ENCODE results near the gene POP4. TPM values are rescaled to one million over a fixed set of nuclear protein-coding genes. Genes with fewer than 3 reads are reported as not detected.

The POP4 gene
- total and polyA plus RNA-seq, 2 of the 4 experiments (the other 2 are of a cell fraction): 65.1 to 87.2 TPM

- no peak overlapping the region for H2AK5ac ChIP-seq (ENCODE audit: low read depth, low read length)
- no peaks in the 10 kb centered on the region for H3K36me3 ChIP-seq (ENCODE audit: control insufficient read depth, insufficient read depth, low read length)
- no peak overlapping the region for H3K4me2 ChIP-seq (ENCODE audit: low read depth, low read length)
- no peak overlapping the region for H3K56ac ChIP-seq (ENCODE audit: extremely low read depth, insufficient read depth, low read length)
- H2AFZ ChIP-seq (replicated peaks; ENCODE audit: low read length, poor library complexity): no peak overlapping the region
- H3K4me3 ChIP-seq (ENCODE audit: insufficient read depth, low read depth, low read length): no peak overlapping the region
- TF ChIP-seq CEBPB (IDR thresholded peaks at IDR 0.05; ENCODE audit: low read depth, low read length) (no peak), ELK1 (IDR thresholded peaks at IDR 0.05; ENCODE audit: borderline replicate concordance, low read depth, low read length) (no peak), NFE2L2 (IDR thresholded peaks at IDR 0.05; ENCODE audit: low read depth, low read length) (no peak), CHD1 (IDR thresholded peaks at IDR 0.05; ENCODE audit: low read depth, low read length) (no peak), POLR2A (IDR thresholded peaks at IDR 0.05; ENCODE audit: low read depth, low read length) (no peak), CTCF (conservative IDR thresholded peaks at IDR 0.05; ENCODE audit: low read depth, low read length) (no peak), SMC3 (IDR thresholded peaks at IDR 0.05; ENCODE audit: low read depth, low read length) (no peak), RCOR1 (IDR thresholded peaks at IDR 0.05; ENCODE audit: insufficient replicate concordance, low read length) (no peak), RAD21 (IDR thresholded peaks at IDR 0.05; ENCODE audit: low read length) (no peak), USF2 (IDR thresholded peaks at IDR 0.05; ENCODE audit: low read depth, low read length) (no peak), FOS (IDR thresholded peaks at IDR 0.05; ENCODE audit: low read depth, low read length) (no peak), MAFK (IDR thresholded peaks at IDR 0.05; ENCODE audit: low read depth, low read length) (no peak), MAZ (IDR thresholded peaks at IDR 0.05; ENCODE audit: borderline replicate concordance, low read depth, low read length) (no peak)
- BruUV-seq (replicated peaks): no TSS peak
- H3K27ac ChIP-seq (ENCODE audit: insufficient read depth, low read length): no peak overlapping the region
- peaks cover 8% of the 10 kb centered on the region for H3K27me3 ChIP-seq (ENCODE audit: control insufficient read depth, insufficient read depth, low read length)
- POLR2A ChIA-PET (ENCODE audit: unreplicated experiment): no interaction called here
- no peak overlapping the region for H4K8ac ChIP-seq (ENCODE audit: low read depth in 2 of 2, low read length in 2 of 2)
- no peaks in the 10 kb centered on the region for H4K20me1 ChIP-seq (ENCODE audit: insufficient read depth, low read length)
- dilution Hi-C loops (cut with HindIII; ENCODE audit: low sequenced_read_pairs, unreplicated experiment): no loop called here
- no peak overlapping the region for H3K4ac ChIP-seq (ENCODE audit: low read depth, low read length)
- H2BK120ac ChIP-seq (ENCODE audit: low read depth, low read length): no peak overlapping the region
- no peak overlapping the region for H3K14ac ChIP-seq (replicated peaks; ENCODE audit: low read depth, low read length)
- no peak overlapping the region for H4K91ac ChIP-seq (ENCODE audit: insufficient read depth, low read depth, low read length)
- no peak overlapping the region for H2BK20ac ChIP-seq (ENCODE audit: low read depth, low read length)
- no peaks in the 10 kb centered on the region; the same call in 1 of the 2 replicates for H3K4me1 ChIP-seq (ENCODE audit: control insufficient read depth, insufficient read depth, low read length)
- no peaks in the 10 kb centered on the region for H3K9me3 ChIP-seq (ENCODE audit: control insufficient read depth, insufficient read depth, low read length)
- DNase-seq (no peak), ATAC-seq (ENCODE audit: low read depth) (no peak)
- H3K9me1 ChIP-seq (ENCODE audit: insufficient read depth, low read length): no peaks in the 10 kb centered on the region
- H2AK9ac ChIP-seq (replicated peaks; ENCODE audit: low read depth, low read length, poor library complexity): no peak overlapping the region
- H3K9ac ChIP-seq (ENCODE audit: low read depth, low read length): no peak overlapping the region
- no CpG with 5 or more reads among the region's 2 CpGs for WGBS, 2 experiments (ENCODE audit: extremely low coverage in 2 of 2, insufficient read length in 1 of 2)
- in situ Hi-C loops (cut with MboI; ENCODE audit: low sequenced_read_pairs): no loop called here
- no peaks in the 10 kb centered on the region for H3K79me1 ChIP-seq (ENCODE audit: low read depth in 1 of 2, low read length in 2 of 2)
- no peak overlapping the region for H3K18ac ChIP-seq (ENCODE audit: low read depth, low read length)
- no peak overlapping the region for H2BK5ac ChIP-seq (ENCODE audit: low read depth, low read length, poor library complexity, severe bottlenecking)
- intact Hi-C loops (cut with micrococcal nuclease): no loop called here
- H4K5ac ChIP-seq (ENCODE audit: low read depth, low read length): no peak overlapping the region
- no peak overlapping the region for H3K23ac ChIP-seq (ENCODE audit: low read depth, low read length)
- H2BK15ac ChIP-seq (ENCODE audit: low read depth, low read length): no peak overlapping the region
- CTCF ChIA-PET: interaction anchor here (0.6 to 1.1 kb wide), 2 partner anchors 12 to 31 kb away, joined by 3 read pairs; no protein-coding TSS in a partner anchor
These were observed 35.5 kb downstream of the POP4 start for GRCh38 chr19:29641597-29641996.
